GM18951 (cell line): ENCODE data around the gene NSUN6.
"Not testable (repeated sequence)": the region's sequence is repeated elsewhere in the genome, so short reads cannot be mapped to it uniquely, and the experiment has no call there.

Experiments
- POLR2A ChIP-seq: IDR thresholded peaks from 4 replicates; pipeline ENCODE4 v1.6.1; 2011; ENCODE audit warnings: mild to moderate bottlenecking; ENCODE audit not compliant: insufficient read length, insufficient read depth; ENCODE audit errors: extremely low read depth
- in situ Hi-C: fragments of 300-500 bp; cut with MboI; formaldehyde crosslinking; loops from one replicate; pipeline ENCODE4 v1.12.0; 2022; ENCODE audit warnings: low sequenced_read_pairs, mixed read lengths, inconsistent platforms; ENCODE audit not compliant: unreplicated experiment

The NSUN6 gene

DNA sequence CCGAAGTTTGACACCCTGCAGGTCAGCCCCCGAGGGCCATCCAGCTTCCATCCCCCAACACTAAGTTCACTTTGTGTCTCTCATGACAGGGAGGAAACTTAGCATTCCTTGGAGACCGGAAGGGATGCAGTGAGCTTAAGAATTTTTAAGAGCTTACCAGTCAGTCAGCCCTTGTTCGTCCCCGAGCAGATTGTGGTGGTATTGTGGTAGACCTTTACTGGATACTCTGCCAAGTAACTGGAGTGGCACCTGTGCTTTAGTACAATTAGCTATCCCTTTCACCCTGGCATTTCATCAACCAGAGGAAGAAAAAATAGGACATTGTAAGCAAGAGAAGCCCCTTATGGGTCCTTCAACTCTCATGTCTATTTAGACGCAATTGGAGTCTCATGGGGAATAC is 74.8 kb downstream of the NSUN6 start:
- in situ Hi-C loops, result no loop called here
- no peak for TF ChIP-seq POLR2A

DNA sequence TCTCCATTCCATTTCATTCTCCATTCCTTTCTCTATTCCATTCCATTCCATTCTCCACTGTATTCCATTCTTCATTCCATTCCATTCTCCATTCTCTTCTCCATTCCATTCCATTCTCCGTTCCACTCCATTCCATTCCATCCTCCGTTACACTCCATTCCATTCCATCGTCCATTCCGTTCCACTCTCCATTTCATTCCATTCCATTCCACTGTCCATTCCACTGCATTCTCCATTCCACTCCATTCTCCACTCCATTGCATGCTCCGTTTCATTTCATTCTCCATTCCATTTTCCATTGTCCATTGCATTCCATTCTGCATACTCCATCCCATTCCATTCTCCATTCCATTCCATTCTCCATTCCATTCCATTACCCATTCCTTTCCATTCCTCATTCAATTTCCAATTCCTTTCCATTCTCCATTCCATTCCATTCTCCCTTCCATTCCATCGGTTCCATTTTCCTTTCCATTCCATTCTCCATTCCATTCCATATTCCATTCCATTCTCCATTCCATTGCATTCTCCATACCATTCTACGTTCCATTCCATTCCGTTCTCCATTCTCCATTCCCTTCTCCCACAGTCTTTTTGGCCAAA is 78.3 kb downstream of the NSUN6 start:
- in situ Hi-C loops, result no loop called here

DNA sequence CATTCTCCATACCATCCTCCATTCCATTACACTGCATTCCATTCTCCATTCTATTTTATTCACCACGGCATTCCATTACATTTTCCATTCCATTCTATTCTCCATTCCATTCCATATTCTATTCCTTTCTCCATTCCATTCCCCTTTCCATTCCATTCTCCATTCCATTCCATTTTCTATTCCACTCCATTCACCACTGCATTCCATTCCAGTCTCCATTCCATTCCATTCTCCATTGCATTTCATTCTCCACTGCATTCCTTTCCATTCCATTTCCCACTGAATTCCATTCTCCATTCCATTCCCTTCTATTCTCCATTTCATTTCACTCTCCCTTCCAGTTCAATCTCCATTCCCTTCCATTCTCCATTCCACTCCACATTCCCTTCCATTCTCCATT is 79.6 kb downstream of the NSUN6 start:
- no peak for TF ChIP-seq POLR2A
- in situ Hi-C loops, result no loop called here

More for the DNA sequence above, 78.3 kb downstream of the NSUN6 start:
- no peak for TF ChIP-seq POLR2A

DNA sequence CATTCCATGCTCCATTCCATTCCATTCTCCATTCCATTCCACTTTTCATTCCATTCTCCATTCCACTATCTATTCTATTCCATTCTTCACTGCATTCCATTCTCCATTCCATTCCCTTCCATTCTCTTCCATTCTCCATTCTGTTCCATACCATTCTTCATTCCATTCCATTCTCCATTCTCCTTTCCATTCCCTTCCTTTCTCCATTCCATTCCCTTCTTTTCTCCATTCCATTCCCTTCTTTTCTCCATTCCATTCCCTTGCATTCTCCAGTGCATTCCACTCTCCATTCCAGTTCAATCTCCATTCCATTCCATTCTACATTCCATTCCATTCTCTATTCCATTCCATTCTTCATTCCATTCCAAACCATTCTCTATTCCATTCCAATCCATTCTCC is 80.3 kb downstream of the NSUN6 start:
- in situ Hi-C loops, result no loop called here

DNA sequence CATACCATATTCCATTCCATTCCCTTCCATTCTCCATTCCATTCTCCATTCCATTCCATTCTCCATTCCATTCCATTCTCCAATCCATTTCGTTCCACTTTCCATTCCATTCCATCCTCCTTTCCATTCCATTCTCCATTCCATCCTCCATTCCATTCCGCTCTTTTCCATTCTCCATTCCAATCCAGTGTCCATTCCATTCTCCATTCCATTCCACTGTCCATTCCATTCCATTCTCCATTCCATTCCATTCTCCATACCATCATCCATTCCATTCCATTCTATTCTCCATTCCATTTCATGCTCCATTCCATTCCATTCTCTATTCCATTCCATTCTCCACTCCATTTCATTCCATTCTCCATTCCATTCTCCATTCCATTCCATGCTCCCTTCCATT is 81.0 kb downstream of the NSUN6 start:
- in situ Hi-C loops, result not testable (repeated sequence)

More for the DNA sequence above, 80.3 kb downstream of the NSUN6 start:
- TF ChIP-seq POLR2A, result no peak

DNA sequence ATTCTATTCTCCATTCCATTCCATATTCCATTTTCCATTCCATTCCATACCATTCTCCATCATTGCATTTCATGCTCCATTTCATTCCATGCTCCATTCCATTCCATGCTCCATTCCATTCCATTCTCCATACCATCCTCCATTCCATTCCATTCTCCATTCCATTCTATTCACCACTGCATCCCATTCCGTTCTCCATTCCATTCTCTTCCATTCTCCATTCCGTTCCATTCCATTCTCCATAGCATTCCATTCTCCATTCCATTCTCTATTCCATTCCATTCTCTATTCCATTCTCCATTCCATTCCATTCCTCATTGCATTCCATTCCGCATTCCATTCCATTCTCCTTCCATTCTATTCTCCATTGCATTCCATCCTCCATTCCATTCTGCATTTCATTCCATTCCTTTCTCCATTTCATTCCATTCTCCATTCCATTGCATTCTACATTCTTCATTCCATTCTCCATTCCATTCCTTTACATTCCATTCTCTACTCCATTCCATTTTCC is 84.0 kb downstream of the NSUN6 start:
- in situ Hi-C loops, result no loop called here
- TF ChIP-seq POLR2A, result no peak

DNA sequence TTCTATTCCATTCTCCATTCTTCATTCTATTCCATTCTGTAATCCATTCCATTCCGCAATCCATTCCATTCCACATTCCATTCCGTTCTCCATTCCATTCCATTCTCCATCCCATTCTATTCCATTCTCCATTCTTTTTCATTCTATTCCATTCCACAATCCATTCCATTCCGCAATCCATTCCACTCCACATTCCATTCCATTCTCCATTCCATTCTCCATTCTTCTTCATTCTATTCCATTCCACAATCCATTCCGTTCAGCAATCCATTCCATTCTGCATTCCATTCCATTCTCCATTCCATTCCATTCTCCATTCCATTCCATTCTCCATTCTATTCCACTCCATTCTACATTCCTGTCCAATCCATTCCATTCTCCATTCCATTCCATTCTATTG is 85.2 kb downstream of the NSUN6 start:
- in situ Hi-C loops, result no loop called here
- no peak for TF ChIP-seq POLR2A

DNA sequence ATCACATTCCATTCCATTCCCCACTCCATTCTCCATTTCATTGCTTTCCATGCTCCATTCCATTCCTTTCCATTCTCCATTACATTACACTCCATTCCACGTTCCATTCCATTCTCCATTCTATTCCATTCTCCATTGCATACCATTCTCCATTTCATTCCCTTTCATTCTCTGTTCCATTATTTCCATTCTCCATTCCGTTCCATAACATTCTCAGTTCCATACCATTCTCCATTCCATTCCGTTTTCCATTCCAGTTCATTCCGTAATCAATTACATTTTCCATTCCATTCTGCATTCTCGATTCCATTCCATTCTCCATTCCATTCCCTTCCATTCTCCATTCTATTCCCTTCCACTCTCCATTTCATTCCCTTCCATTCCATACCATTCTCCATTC is 86.4 kb downstream of the NSUN6 start:
- in situ Hi-C loops, result no loop called here

DNA sequence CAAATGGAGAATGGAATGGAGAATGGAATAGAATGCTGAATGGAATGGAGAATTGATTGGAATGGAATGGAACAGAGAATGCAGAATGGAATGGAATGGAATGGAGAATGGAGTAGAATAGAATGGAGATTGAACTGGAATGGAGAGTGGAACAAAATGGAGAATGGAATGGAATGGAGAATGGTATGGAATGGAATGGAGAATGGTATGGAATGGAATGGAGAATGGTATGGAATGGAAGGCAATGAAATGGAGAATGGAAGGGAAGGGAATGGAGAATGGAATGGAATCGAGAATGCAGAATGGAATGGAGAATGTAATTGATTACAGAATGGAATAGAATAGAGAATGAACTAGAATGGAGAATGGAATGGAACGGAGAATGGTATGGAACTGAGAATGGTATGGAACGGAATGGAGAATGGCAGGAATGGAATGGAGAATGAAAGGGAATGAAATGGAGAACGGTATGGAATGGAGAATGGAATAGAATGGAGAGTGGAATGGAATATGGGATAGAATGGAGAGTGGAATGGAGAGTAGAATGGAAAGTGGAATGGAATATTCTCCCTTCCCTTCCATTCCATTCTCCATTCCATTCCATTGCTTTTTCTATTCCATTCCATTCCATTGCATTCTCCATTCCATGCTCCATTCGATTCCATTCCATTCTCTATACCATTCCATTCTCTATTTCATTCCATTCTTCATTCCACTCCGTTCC is 88.2 kb downstream of the NSUN6 start:
- TF ChIP-seq POLR2A, result no peak

More for the DNA sequence above, 86.4 kb downstream of the NSUN6 start:
- TF ChIP-seq POLR2A, result no peak

DNA sequence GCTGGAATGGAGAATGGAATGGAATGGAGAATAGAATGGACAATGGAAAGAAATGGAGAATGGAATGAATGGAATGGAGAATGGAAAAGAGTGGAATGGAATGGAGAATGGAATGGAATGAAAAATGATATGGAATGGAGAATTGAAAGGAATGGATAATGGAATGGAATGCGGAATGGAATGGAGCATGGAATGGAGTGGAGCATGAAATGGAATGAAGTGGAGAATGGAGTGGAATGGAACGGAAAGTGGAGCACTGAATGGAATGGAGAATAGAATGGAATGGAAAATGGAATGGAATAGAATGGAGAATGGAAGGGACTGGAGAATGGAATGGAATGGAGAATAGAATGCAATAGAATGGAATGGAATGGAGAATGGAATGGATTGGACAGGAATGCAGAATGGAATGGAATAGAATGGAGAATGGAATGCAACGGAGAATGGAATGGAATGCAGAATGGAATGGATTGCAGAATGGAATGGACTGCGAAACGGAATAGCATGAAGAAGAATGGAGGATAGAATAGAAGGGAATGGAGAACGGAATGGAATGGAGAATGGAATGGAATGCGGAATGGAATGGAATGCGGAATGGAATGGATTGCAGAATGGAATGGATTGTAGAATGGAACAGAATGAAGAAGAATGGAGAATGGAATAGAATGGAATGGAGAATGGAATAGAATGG is 89.4 kb downstream of the NSUN6 start:
- TF ChIP-seq POLR2A, result no peak
- in situ Hi-C loops, result no loop called here

More for the DNA sequence above, 88.2 kb downstream of the NSUN6 start:
- in situ Hi-C loops, result no loop called here

DNA sequence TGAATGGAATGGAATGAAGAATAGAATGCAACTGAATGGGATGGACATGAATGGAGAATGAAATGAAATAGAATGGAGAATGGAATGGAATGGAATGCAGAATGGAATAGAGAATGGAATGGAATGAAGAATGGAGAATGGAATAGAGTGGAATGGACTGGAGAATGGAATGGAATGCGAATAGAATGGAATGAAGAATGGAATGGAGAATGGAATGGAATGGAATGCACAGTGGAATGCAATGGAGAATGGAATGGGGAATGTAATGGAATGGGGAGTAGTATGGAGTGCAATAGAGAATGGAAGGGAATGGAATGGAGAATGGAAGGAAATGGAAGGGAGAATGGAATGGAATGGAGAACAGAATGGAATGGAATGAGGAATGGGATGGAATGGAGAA is 93.4 kb downstream of the NSUN6 start:
- in situ Hi-C loops, result no loop called here
- no peak for TF ChIP-seq POLR2A

DNA sequence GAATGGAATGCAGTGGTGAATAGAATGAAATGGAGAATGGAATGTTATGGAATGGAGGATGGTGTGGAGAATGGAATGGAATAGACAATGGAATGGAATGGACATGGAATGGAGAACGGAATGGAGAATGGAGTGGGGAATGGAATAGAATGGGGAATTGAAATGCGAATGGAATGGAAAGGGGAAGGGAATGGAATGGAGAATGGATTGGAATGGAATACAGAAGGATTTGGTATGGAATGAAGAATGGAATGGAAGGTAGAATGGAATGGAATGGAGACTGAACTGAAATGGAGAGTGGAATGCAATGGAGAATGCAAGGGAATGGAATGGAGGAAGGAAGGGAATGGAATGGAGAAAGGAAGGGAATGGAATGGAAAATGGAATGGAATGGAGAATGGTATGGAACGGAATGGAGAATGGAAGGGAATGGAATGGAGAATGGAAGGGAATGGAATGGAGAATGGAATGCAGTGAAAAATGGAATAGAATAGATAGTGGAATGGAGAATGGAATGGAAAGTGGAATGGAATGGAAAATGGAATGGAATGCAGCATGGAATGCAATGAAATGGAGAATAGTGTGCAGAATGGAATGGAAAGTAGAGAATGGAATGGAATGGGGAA is 94.8 kb downstream of the NSUN6 start:
- in situ Hi-C loops, result no loop called here
- no peak for TF ChIP-seq POLR2A

DNA sequence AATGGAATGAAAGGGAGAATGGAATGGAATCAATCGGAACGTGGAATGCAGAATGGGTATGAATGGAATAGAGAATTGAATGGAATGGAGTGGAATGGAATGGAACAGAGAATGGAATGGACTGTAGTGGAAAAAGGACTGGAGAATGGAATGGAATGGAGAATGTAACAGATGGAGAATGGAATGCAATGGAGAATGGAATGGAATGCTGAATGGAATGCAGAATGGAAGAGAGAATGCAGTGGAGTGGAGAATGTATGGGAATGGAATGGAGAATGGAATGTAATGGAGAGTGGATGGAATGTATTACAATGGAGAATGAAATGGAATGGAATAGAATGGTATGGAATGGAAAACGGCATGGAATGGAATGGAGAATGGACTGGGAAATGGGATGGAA is 96.9 kb downstream of the NSUN6 start:
- in situ Hi-C loops, result no loop called here
- no peak for TF ChIP-seq POLR2A

DNA sequence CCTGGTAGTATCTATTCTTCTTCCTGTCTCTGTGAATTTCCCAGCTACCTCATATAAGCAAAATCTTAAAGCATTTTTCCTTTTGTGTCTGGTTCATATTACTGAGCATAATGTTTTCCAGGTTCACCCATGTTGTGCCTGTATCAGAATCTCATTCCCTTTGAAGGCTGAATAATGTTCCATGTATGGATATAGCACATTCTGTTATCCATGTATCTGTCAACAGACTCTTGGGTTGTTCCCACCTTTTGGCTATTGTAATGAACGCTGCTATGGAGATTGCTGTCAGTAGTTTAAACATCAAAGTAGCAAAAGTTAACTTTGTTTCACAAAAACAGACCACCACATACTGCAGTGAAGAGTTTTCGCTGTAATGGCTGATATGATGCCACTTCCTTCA is 99.9 kb downstream of the NSUN6 start:
- in situ Hi-C loops, result no loop called here

DNA sequence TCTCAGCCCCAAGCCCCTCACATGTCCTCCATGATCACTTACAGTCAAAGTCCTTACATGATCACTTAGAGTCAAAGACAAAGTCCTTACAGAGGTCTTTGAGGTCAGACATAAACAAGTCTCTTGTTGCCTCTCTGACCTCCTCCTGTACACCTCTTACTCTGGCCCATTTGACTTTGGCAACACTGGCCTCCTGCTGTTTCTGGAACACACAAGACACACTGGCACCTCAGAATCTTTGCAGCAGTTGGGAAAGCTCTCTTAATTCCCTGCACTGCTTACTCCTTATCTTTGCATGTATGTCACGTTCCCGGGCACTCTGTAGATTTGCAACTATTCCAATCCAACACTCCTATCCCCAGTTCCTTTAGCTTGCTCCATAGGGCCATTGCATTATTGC is 102.3 kb downstream of the NSUN6 start:
- no peak for TF ChIP-seq POLR2A
- in situ Hi-C loops, result no loop called here

More for the DNA sequence above, 99.9 kb downstream of the NSUN6 start:
- TF ChIP-seq POLR2A, result no peak
